Stimulated activated CD4-positive, alpha-beta T cell treated with anti-CD3 and anti-CD28 coated beads, Interleukin-15, amount 100 ng/mL, for 24 hours (primary cell): ENCODE results near the gene RPP30.
"Not testable (repeated sequence)": the region's sequence is repeated elsewhere in the genome, so short reads cannot be mapped to it uniquely, and the experiment has no call there.

Source experiments
- DNase-seq: peaks from one replicate; pipeline ENCODE4 v3.0.0-alpha.2; 2020

Gene RPP30

GRCh38 chr10:90872648-90873020 lies 860 bp downstream of the RPP30 start:
- peak; percentile 40 for DNase-seq

- DNase-seq: no peak
Observed at GRCh38 chr10:90879062-90879461, 7.3 kb downstream of the RPP30 start.

DNA sequence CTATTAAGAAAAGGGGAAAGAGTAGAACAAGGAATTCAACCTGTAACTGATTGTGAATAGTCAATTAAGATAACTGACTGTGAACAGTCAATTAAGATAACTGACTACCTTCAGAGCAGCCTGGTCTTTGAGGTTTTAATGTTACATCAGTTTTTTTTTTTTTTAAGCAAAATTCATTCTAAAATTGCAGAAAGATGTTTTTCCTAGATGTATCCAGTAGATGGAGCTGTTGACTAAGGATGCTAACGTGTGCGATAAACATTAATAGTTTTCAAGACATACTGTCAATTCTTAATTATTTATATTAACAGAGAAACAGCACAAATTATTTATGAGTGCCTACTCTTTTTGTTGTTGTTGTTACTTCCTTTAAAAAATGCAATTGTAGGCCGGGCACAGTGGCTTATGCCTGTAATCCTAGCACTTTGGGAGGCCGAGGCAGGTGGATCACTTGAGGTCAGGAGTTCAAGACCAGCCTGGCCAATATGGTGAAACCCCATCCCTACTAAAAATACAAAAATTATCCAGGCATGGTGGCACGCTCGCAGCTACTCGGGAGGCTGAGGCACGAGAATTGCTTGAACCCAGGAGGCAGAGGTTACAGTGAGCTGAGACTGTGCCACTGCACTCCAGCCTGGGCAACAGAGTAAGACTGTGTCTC lies 8.4 kb downstream of the RPP30 start:
- not testable (repeated sequence) for DNase-seq

GRCh38 chr10:90884431-90884830 lies 12.7 kb downstream of the RPP30 start:
- no peak for DNase-seq

DNA sequence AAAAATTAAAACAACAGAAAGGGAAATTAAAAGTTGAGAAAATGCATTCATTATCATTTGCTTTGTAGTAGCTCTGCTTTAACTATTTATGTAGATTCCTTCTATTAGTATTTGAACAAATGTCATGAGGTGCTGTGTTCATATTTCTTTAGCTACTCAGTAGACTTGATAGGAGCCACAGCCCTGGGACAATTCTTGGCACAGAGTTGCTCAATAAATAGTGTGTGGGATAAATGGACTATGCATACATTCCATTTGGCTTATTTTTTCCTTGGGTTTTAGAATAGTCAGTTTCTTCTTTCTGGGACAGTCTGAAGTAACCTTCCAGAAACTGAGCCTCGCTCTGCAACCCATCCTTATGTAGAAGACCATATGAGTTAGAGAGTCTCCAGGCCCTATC lies 13.4 kb downstream of the RPP30 start:
- DNase-seq: no peak

GRCh38 chr10:90887555-90887954 lies 15.8 kb downstream of the RPP30 start:
- DNase-seq: no peak

- DNase-seq: no peak
Observed at GRCh38 chr10:90888387-90888786, 16.6 kb downstream of the RPP30 start.

DNA sequence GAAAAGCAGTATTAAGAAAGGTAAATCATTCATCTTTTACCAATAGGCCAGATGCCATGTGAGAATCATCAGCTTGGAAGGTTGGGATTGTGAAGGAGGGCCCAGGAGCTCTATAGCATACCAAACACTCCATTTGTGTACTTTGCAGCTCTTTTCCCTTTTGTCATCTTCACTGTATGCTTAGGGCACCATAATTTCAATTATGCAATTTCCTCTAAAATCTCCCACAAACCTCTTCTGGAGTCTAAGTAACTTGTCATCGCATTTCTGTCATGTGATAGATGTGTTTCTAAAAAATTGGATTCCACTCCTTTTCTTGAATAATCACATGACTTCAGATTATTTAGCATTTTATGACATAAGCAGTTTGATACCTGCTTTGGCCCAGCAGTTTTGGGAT lies 17.9 kb downstream of the RPP30 start:
- DNase-seq: no peak

- DNase-seq: no peak
Observed at GRCh38 chr10:90890347-90890746, 18.6 kb downstream of the RPP30 start.

- DNase-seq: no peak
Observed at GRCh38 chr10:90893190-90893589, 21.4 kb downstream of the RPP30 start.

DNA sequence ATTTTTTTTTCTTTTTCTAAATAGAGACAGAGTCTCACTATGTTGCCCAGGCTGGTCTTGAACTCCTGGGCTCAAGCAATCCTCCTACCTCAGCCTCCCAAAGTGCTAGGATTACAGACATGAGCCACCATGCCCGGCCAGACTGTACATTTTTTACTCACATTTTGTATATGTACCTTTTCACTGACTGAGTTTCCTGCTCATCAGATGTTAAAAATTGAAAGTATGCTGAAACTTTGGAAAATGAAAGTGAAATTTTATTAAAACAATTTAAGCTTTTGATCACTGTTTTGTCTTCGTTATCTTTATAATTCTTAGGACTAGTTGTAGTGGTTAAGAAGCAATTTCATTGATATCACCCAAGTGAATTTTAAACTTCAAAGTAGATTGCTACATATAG lies 25.1 kb downstream of the RPP30 start:
- DNase-seq: not testable (repeated sequence)

GRCh38 chr10:90905925-90906324 lies 34.2 kb downstream of the RPP30 start:
- DNase-seq: no peak

- DNase-seq: no peak
Observed at GRCh38 chr10:90906596-90906995, 34.8 kb downstream of the RPP30 start.

DNA sequence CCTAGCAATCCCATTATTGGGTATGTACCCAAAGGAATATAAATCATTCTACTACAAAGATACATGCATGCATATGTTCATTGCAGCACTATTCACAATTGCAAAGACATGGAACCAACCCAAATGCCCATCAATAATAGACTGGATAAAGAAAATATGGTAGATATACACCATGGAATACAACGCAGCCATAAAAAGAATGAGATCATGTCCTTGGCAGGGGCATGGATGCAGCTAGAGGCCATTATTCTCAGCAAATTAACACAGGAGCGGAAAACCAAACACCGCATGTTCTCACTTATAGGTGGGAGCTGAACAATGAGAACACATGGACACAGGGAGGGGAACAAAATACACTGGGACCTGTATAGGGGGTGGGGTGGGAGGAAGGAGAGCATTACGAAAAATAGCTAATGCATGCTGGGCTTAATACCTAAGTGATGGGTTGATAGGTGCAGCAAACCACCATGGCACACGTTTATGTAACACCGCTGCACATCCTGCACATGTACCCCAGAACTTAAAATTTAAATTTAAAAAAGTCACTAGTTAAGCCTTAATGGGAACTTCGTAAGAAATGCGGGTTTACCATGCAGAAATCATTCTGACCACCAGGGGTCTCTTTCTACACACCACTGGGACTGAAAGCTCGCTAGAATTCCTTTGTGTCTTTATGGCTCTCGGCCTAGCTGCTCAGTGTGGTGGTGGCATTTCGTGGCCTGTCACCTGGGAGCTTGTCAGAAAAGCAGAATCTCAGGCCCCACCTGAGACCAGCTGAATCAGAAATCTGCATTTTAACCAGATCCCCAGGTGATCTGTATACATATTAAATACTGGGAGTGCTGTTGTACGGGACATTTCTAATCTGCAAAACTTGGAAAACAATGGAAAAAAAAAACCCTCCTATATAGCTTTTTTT lies 39.6 kb downstream of the RPP30 start:
- DNase-seq: peak; percentile 58

GRCh38 chr10:90912174-90912573 lies 40.4 kb downstream of the RPP30 start:
- no peak for DNase-seq

DNA sequence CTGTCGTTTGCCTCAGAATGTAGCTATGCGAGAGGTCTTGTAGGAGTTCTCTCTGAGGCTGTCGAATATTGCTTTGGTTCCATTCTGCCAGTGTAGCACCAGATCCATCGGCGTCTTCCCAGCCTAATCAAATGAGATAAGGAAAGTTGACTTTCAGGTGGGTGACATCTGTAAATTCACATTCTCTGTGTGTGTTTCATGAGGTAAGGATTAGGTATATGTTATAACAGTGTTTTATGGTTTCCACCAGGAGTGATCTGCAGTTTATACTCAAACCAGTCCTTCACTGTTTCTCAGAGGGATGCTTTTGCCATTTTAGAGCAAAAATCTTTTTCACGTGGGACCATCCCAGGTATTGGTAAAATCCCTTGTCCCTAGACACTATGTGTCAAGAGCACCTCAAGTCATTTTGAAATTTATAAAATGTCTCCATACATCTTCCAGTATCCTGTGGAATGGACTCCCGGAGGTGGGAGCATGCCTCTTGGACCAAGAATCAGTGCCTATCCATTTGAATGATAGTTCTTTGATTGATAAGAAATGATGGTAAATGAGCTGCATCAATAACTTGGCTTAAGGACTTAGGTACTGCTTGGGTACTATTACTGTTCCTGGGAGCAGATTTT lies 41.2 kb downstream of the RPP30 start:
- no peak for DNase-seq

- no peak for DNase-seq
Observed at GRCh38 chr10:90913774-90914420, 42.1 kb downstream of the RPP30 start.

- no peak for DNase-seq
Observed at GRCh38 chr10:90914992-90915765, 43.4 kb downstream of the RPP30 start.

- no peak for DNase-seq
Observed at GRCh38 chr10:90915766-90916075, 43.9 kb downstream of the RPP30 start.

DNA sequence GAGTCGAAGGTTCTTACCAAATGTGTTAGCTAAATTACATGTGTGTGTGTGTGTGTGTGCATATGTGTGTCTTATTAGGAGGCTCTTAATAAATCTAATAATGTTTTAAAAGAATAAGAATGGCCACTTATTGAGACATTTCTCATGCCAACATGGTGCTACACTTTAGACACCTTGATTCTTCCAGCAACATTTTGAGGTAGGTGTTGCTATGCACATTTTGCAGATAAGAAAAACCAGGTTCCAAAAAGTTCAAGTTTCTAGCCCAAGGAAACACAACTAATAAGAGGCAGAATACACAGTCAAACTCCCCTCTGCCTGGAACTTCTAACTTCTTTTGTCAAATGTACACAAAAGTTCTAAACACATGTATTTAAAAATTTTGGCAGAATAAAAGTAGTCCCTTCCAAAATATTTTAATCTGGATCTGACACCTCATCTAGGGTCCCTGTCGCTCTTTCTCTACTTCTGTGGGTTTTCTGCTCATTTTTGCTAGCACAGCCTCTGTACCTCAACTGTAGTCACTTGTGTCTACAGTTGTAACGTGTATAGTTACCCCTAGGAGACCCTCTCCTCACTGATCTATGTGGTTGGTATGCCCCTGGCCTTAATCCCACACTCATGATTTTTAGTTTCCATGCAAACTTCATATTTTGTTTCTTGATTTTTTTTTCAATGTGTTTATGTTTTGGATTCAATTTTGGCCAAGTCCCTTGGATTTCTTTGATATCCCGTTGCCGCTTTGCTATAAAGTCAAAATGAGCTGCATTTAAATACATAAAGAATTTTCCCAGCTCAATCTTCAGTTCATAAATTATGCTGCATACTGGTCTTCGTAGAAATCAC lies 44.8 kb downstream of the RPP30 start:
- DNase-seq: no peak

DNA sequence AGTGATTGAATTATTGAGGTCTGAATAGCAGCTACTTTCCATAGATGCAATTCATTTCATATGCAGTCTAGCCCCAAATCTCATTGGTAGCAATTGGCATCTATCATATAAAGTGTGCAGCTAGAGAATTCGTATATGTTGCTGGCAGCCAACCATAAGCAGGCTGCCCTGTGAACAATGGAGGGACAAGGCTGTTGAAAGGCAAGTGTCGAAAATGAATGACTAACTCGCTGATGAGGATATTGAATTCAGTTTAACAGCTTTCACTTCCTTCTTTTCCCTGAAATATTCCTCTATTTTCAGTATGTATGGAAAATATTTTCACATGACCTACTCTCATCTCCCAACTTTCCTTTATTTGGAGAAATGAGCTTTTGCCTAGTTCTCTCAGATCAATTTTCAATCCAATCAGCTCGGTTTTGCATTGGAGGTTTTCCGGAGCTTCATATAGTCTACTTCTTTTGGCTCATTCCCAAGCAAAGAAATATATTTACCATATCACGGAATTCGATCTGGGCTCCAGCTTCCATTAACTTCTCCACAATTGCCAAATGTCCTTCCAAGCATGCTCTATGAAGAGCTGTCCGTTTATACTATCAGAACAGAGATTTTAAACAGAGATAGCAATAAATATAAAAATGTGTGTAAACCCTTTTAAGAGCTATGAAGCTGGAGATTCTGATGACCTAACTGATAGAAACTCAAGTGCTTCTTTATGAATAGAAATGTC lies 45.6 kb downstream of the RPP30 start:
- no peak for DNase-seq
